ENCODE measurements around the gene RNF166. TPM values are rescaled to one million over a fixed set of nuclear protein-coding genes. Genes with fewer than 3 reads are reported as not detected.

Gene RNF166
- total and polyA plus RNA-seq, 7 donors = 10.1 to 22.9 (median 14.1) TPM

- DNase-seq (no peak), ATAC-seq (peak; percentile 46 to 76 (median 56))
- Histone ChIP-seq H3K9me3 (no peaks in the 10 kb centered on the region), H3K27ac (peak overlapping the region; percentile 79), H3K4me3 (no peak overlapping the region), H3K4me1 (peaks cover 42% of the 10 kb centered on the region), H3K36me3 (ENCODE audit: insufficient read depth in 1 of 2, low read depth in 1 of 2) (no peaks in the 10 kb centered on the region), H3K27me3 (ENCODE audit: insufficient read depth in 3 of 3, low read length in 2 of 3) (no peaks in the 10 kb centered on the region)
- intact Hi-C loops (cut with DNase I) = no loop called here
- TF ChIP-seq, protein P1, sequence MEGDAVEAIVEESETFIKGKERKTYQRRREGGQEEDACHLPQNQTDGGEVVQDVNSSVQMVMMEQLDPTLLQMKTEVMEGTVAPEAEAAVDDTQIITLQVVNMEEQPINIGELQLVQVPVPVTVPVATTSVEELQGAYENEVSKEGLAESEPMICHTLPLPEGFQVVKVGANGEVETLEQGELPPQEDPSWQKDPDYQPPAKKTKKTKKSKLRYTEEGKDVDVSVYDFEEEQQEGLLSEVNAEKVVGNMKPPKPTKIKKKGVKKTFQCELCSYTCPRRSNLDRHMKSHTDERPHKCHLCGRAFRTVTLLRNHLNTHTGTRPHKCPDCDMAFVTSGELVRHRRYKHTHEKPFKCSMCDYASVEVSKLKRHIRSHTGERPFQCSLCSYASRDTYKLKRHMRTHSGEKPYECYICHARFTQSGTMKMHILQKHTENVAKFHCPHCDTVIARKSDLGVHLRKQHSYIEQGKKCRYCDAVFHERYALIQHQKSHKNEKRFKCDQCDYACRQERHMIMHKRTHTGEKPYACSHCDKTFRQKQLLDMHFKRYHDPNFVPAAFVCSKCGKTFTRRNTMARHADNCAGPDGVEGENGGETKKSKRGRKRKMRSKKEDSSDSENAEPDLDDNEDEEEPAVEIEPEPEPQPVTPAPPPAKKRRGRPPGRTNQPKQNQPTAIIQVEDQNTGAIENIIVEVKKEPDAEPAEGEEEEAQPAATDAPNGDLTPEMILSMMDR (IDR thresholded peaks at IDR 0.05) = no peak
- WGBS, 3 donors = 34 to 40% (median 37%) methylated on average over 27 to 28 of the region's 28 CpGs
These were observed 18.0 kb downstream of the RNF166 start for GRCh38 chr16:88688013-88688778.

GRCh38 chr16:88687676-88688012 lies 18.6 kb downstream of the RNF166 start:
- Histone ChIP-seq H3K4me1 (peaks cover 42% of the 10 kb centered on the region), H3K27me3 (ENCODE audit: insufficient read depth in 3 of 3, low read length in 2 of 3) (no peaks in the 10 kb centered on the region), H3K4me3 (no peak overlapping the region), H3K27ac (peak overlapping the region; percentile 79), H3K9me3 (no peaks in the 10 kb centered on the region), H3K36me3 (ENCODE audit: insufficient read depth in 1 of 2, low read depth in 1 of 2) (no peaks in the 10 kb centered on the region)
- no peak for ATAC-seq
- intact Hi-C loops (cut with DNase I) = no loop called here
- 69 to 88% (median 84%) methylated on average over 3 of the region's 3 CpGs for WGBS, 3 donors
- DNase-seq = no peak
- TF ChIP-seq, protein P1 (IDR thresholded peaks at IDR 0.05) = no peak

- DNase-seq (no peak), ATAC-seq (no peak)
- Histone ChIP-seq H3K36me3 (ENCODE audit: insufficient read depth in 1 of 2, low read depth in 1 of 2) (no peaks in the 10 kb centered on the region), H3K27ac (peak overlapping the region; percentile 79), H3K4me3 (no peak overlapping the region), H3K4me1 (peaks cover 42% of the 10 kb centered on the region), H3K9me3 (no peaks in the 10 kb centered on the region), H3K27me3 (ENCODE audit: insufficient read depth in 3 of 3, low read length in 2 of 3) (no peaks in the 10 kb centered on the region)
- WGBS, 3 donors = 47 to 63% (median 49%) methylated on average over 10 of the region's 10 CpGs
- TF ChIP-seq, protein P1 (IDR thresholded peaks at IDR 0.05) = no peak
- intact Hi-C loops (cut with DNase I) = no loop called here
These were observed 19.0 kb downstream of the RNF166 start for GRCh38 chr16:88687254-88687576.

- H3K27ac ChIP-seq = peak within 1 kb of the TSS; percentile 79
- intact Hi-C loops (cut with DNase I) = no loop called here
- H3K27me3 ChIP-seq (ENCODE audit: insufficient read depth in 3 of 3, low read length in 2 of 3) = no peaks in the 10 kb centered on the region
- TF ChIP-seq, protein P1 (IDR thresholded peaks at IDR 0.05) = no peak
- peaks cover 42% of the 10 kb centered on the region for H3K4me1 ChIP-seq
- H3K36me3 ChIP-seq (ENCODE audit: insufficient read depth in 1 of 2, low read depth in 1 of 2) = no peaks in the 10 kb centered on the region
- peak within 1 kb of the TSS; percentile 86 for H3K4me3 ChIP-seq
- no peaks in the 10 kb centered on the region for H3K9me3 ChIP-seq
- ATAC-seq (peak; percentile 84 to 87 (median 86)), DNase-seq (peak; percentile 86 to 92)
- WGBS, 3 donors = 4 to 5% (median 4%) methylated on average over 57 to 65 of the region's 65 CpGs
These were observed 19.6 kb downstream of the RNF166 start, which contains the start of gene SNAI3 for GRCh38 chr16:88686439-88687253. TSS of gene SNAI3 (minus strand) at chr16:88686507. CDS start at chr16:88686406, 101 bp downstream.

Measured in psoas muscle (tissue), 8 donors.